ENCODE data around the gene GRM4.

- TF ChIP-seq GATA2 (IDR thresholded peaks at IDR 0.05; ENCODE audit: low read depth, low read length) (no peak), GATA3 (IDR thresholded peaks at IDR 0.05; ENCODE audit: low read depth, low read length) (no peak)
Observed at GRCh38 chr6:34084591-34085290, 61.1 kb downstream of the GRM4 start.
